Tibial nerve (tissue), 4 donors: Measurements from ENCODE around the gene SPDYE4.

Experiments
- CTCF ChIP-seq, 5 experiments: fragments of 200-600 bp in 3 of 5; fragments of 450-650 bp in 2 of 5; sonication (generic) in 3 of 5; IDR thresholded peaks; one replicate each; pipeline ENCODE4 v1.5.1; 2016 to 2019; ENCODE audit warnings: antibody characterized with exemption in 5 of 5, mild to moderate bottlenecking in 3 of 5, moderate library complexity in 2 of 5
- EP300 ChIP-seq, 2 donors: sonication (generic); formaldehyde crosslinking; IDR thresholded peaks; one replicate each; pipeline ENCODE4 v1.6.1; 2017; ENCODE audit warnings: antibody characterized with exemption in 2 of 2, mild to moderate bottlenecking in 1 of 2
- POLR2A ChIP-seq, 2 donors: fragments of 450-650 bp; IDR thresholded peaks; one replicate each; pipeline ENCODE4 v1.6.1; 2017; ENCODE audit warnings: antibody characterized with exemption in 2 of 2, mild to moderate bottlenecking in 2 of 2, moderate library complexity in 2 of 2

- TF ChIP-seq CTCF (IDR thresholded peaks at IDR 0.05): no peak
- TF ChIP-seq EP300 (IDR thresholded peaks at IDR 0.05): no peak
- no peak for TF ChIP-seq POLR2A (IDR thresholded peaks at IDR 0.05)
Observed at GRCh38 chr17:8713878-8714277, 44.5 kb downstream of the SPDYE4 start.
